GM12878 (cell line): ENCODE measurements around the gene VPS33B.

Experiments used
- EZH2 ChIP-seq: IDR thresholded peaks from 2 replicates; pipeline ENCODE4 v1.6.1; 2012; ENCODE audit warnings: low read depth, mild to moderate bottlenecking, control low read depth, inconsistent platforms, low read length, borderline replicate concordance; ENCODE audit not compliant: control insufficient read depth
- NFIC ChIP-seq: IDR thresholded peaks from 2 replicates; pipeline ENCODE4 v1.6.1; 2012; ENCODE audit warnings: low read depth, mild to moderate bottlenecking, inconsistent platforms, low read length, moderate library complexity
- SMC3 ChIP-seq: IDR thresholded peaks from 2 replicates; pipeline ENCODE4 v1.6.1; 2011; ENCODE audit warnings: low read length, improper control_type of control experiment, borderline replicate concordance
- TF ChIP-seq, protein P1 (sequence below): IDR thresholded peaks from 2 replicates; pipeline ENCODE4 v1.6.1; 2012; ENCODE audit warnings: low read depth, low read length, improper control_type of control experiment

DNA sequence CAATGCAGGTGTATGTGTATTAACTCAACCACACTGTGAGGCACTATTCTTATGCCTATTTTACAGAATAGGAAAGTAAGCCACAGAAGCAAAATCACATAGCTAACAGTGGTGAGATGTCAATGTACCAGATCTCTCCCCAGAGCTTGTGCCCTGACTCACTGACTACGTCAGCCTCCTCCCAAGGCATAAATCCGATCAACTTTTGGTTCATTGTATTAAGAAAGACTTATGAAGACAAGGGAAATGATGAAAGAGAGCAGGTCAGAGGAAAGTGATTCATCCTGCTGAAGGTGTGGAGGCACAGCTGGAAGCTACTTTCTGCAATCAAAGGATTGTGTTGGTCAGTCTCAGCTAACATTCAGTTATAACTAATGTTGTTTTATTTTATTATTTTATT is 44.6 kb upstream of the VPS33B start:
- TF ChIP-seq SMC3: no peak
- TF ChIP-seq NFIC: no peak
- TF ChIP-seq EZH2: no peak
- TF ChIP-seq, protein P1, sequence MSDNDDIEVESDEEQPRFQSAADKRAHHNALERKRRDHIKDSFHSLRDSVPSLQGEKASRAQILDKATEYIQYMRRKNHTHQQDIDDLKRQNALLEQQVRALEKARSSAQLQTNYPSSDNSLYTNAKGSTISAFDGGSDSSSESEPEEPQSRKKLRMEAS: no peak
